K562 (cell line): ENCODE data around the gene EDA.

ENCODE experiments used
- CTCF ChIP-seq, 3 experiments: IDR thresholded peaks in 2 of 3; conservative IDR thresholded peaks in 1 of 3; 2 replicates each; pipeline ENCODE4 v1.5.1; 2011 to 2012; ENCODE audit warnings: low read length in 3 of 3, mild to moderate bottlenecking in 3 of 3, control low read depth in 2 of 3, improper control_type of control experiment in 1 of 3, inconsistent platforms in 1 of 3, low read depth in 1 of 3, mixed read lengths in 1 of 3, moderate library complexity in 1 of 3; ENCODE audit not compliant: insufficient read depth in 2 of 3
- DPF2 ChIP-seq: fragments of 450-650 bp; IDR thresholded peaks from 2 replicates; pipeline ENCODE4 v1.6.1; 2016
- EZH2 ChIP-seq: IDR thresholded peaks from 2 replicates; pipeline ENCODE4 v1.6.1; 2012; ENCODE audit warnings: low read depth, mild to moderate bottlenecking, inconsistent platforms, low read length, borderline replicate concordance
- MTA3 ChIP-seq: fragments of 450-650 bp; formaldehyde crosslinking; IDR thresholded peaks from 2 replicates; pipeline ENCODE4 v1.6.1; 2017; ENCODE audit warnings: mild to moderate bottlenecking, borderline replicate concordance
- NFYB ChIP-seq: IDR thresholded peaks from 2 replicates; pipeline ENCODE4 v1.6.1; 2011; ENCODE audit warnings: mild to moderate bottlenecking, moderate library complexity; ENCODE audit not compliant: insufficient read length; ENCODE audit errors: extremely low read depth
- PKNOX1 ChIP-seq: fragments of 450-650 bp; IDR thresholded peaks from 2 replicates; pipeline ENCODE4 v1.6.1; 2016
- RFX1 ChIP-seq: fragments of 450-650 bp; IDR thresholded peaks from 2 replicates; pipeline ENCODE4 v1.6.1; 2016; ENCODE audit warnings: mild to moderate bottlenecking, moderate library complexity
- SMAD4 ChIP-seq: fragments of 250-450 bp; sonication (Bioruptor Pico); conservative IDR thresholded peaks from 2 replicates; pipeline ENCODE4 v1.8.0; 2021; ENCODE audit warnings: inconsistent platforms, mild to moderate bottlenecking, moderate library complexity
- SP2 ChIP-seq: IDR thresholded peaks from 2 replicates; pipeline ENCODE4 v1.6.1; 2011; ENCODE audit warnings: mild to moderate bottlenecking, low read depth, low read length, moderate library complexity; ENCODE audit not compliant: poor library complexity, severe bottlenecking; ENCODE audit errors: extremely low read depth
- SRSF3 ChIP-seq: fragments of 200-400 bp; formaldehyde crosslinking; IDR thresholded peaks from 2 replicates; pipeline ENCODE4 v1.6.1; 2016; ENCODE audit warnings: mild to moderate bottlenecking, low read length, moderate library complexity; ENCODE audit not compliant: insufficient read depth
- ZFP36 ChIP-seq: fragments of 150-350 bp; IDR thresholded peaks from 2 replicates; pipeline ENCODE4 v1.6.1; 2018; ENCODE audit warnings: low read length, low read depth; ENCODE audit not compliant: partially characterized antibody
- ZNF668 ChIP-seq: fragments of 250-450 bp; sonication (Bioruptor Pico); IDR thresholded peaks from 2 replicates; pipeline ENCODE4 v1.8.0; 2022; ENCODE audit warnings: mild to moderate bottlenecking, inconsistent platforms

DNA sequence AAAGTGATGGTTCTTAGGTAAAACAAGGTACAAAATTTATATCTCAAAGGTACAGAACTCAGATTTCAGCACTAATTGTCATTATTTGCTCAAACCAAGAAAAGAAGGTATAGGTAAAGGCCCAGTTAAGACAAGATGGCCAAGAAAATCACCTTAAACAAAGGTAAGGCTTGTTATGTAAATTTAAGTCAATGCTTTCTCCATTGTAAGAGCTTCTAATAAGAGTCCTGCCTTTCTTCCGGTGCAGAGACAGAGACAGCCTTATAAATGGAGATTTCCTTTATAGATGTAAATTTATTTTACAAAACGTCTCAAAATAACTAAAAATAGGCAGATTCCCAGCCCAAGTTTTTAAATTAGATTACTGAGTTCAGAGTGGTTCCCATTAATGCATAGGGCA lies 89.9 kb downstream of the EDA start:
- TF ChIP-seq DPF2 = no peak
- TF ChIP-seq NFYB = no peak
- no peak for TF ChIP-seq MTA3
- TF ChIP-seq RFX1 = no peak
- TF ChIP-seq CTCF (IDR thresholded peaks at IDR 0.05 in 2 of 3, conservative IDR thresholded peaks at IDR 0.05 in 1 of 3; ENCODE audit: insufficient read depth in 2 of 3, low read depth in 1 of 3, low read length in 3 of 3) = no peak
- TF ChIP-seq SMAD4 (CRISPR knock-in tag) = no peak
- no peak for TF ChIP-seq ZFP36
- no peak for TF ChIP-seq PKNOX1
- no peak for TF ChIP-seq EZH2
- TF ChIP-seq SRSF3 = no peak
- no peak for TF ChIP-seq ZNF668 (CRISPR knock-in tag)
- TF ChIP-seq SP2 = no peak
